Osteoblast (primary cell): Measurements from ENCODE around the gene MYO18B. TPM values are rescaled to one million over a fixed set of nuclear protein-coding genes. Genes with fewer than 3 reads are reported as not detected.

Source experiments
- DNase-seq: peaks from one replicate; pipeline ENCODE4 v3.0.0; 2011; ENCODE audit warnings: low spot score, mixed read lengths; ENCODE audit not compliant: insufficient read length; ENCODE audit errors: missing footprints
- H2AFZ ChIP-seq: 2 replicates; pipeline ENCODE4 v1.6.0; 2011; ENCODE audit warnings: mild to moderate bottlenecking, low read length
- H3K27ac ChIP-seq: 2 replicates; pipeline ENCODE4 v1.5.1; 2011; ENCODE audit warnings: mild to moderate bottlenecking, low read depth, low read length, moderate library complexity
- H3K27me3 ChIP-seq: 2 replicates; pipeline ENCODE4 v1.6.0; 2012; ENCODE audit warnings: mild to moderate bottlenecking, control low read depth, inconsistent platforms, low read length, moderate library complexity; ENCODE audit not compliant: insufficient read depth
- H3K36me3 ChIP-seq: 2 replicates; pipeline ENCODE4 v1.5.1; 2011; ENCODE audit warnings: mild to moderate bottlenecking, low read length, control low read depth, moderate library complexity; ENCODE audit not compliant: insufficient read depth
- H3K4me1 ChIP-seq: 2 replicates; pipeline ENCODE4 v1.5.1; 2011; ENCODE audit warnings: mild to moderate bottlenecking, low read length, control low read depth, moderate library complexity; ENCODE audit not compliant: insufficient read depth
- H3K4me2 ChIP-seq: 2 replicates; pipeline ENCODE4 v1.6.0; 2011; ENCODE audit warnings: mild to moderate bottlenecking, low read length; ENCODE audit not compliant: insufficient read depth
- H3K4me3 ChIP-seq: fragments of 200-600 bp; sonication (generic); 3 replicates; pipeline ENCODE4 v1.5.1; 2012; ENCODE audit warnings: mild to moderate bottlenecking, low read length, inconsistent platforms; ENCODE audit not compliant: insufficient read depth
- H3K79me2 ChIP-seq: 2 replicates; pipeline ENCODE4 v1.6.0; 2012; ENCODE audit warnings: mild to moderate bottlenecking, low read length, control low read depth, inconsistent platforms; ENCODE audit not compliant: insufficient read depth
- H3K9me3 ChIP-seq: 2 replicates; pipeline ENCODE4 v1.5.1; 2011; ENCODE audit warnings: low read depth, low read length, control low read depth
- H4K20me1 ChIP-seq: 2 replicates; pipeline ENCODE4 v1.6.0; 2012; ENCODE audit warnings: mild to moderate bottlenecking, low read length, control low read depth; ENCODE audit not compliant: insufficient read depth
- CTCF ChIP-seq: IDR thresholded peaks from 2 replicates; pipeline ENCODE4 v1.5.1; 2011; ENCODE audit warnings: mild to moderate bottlenecking, low read depth, low read length, moderate library complexity; ENCODE audit errors: extremely low read depth
- total RNA-seq: library from RNA; depleted of rRNA; stranded (reverse); fragments of >200 nt; gene quantifications from 2 replicates; pipeline ENCODE4 v1.2.3, GENCODE V29; 2012

Gene MYO18B
- total RNA-seq, 1 donor: under 0.01 TPM

DNA sequence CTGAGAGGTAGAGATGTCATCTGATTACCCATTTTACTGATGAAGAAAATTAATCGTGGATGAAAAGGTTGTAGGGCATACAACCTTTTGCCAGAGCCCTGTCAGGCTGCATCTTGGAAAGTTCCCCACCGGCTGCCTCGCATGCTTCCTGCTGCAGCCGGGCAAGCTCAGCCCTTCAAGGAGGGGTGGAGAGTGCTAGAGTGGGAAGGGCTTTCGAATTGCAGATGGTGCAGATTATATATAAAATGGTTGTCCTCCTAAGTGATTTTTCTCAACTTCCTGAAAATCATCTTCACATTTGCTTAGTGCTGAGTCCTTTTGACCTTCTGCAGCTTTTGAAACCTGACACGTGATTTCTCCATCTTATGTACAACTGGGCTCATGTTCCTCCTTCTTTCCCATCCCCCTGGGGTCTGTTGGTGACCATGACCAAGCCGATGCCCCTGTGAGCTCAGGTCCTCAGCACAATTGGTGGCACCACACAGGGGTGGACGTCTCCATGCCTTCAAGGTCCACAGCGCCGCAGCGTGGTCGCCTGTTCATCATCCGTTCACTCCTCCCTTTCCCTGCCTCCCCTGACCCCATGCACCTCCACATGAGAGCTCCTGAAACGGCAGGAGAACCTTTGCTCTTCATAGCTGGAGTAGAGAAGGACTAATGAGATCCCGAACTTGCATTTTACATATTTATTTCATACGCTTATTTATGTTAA lies 47.6 kb upstream of the MYO18B start:
- no peak for TF ChIP-seq CTCF
- H3K27me3 ChIP-seq: no peaks in the 10 kb centered on the region
- no peaks in the 10 kb centered on the region for H4K20me1 ChIP-seq
- no peak overlapping the region for H2AFZ ChIP-seq
- H3K9me3 ChIP-seq: no peaks in the 10 kb centered on the region
- no peak overlapping the region for H3K4me3 ChIP-seq
- H3K79me2 ChIP-seq: no peaks in the 10 kb centered on the region
- no peak for DNase-seq
- H3K36me3 ChIP-seq: no peaks in the 10 kb centered on the region
- no peaks in the 10 kb centered on the region for H3K4me1 ChIP-seq
- H3K4me2 ChIP-seq: no peak overlapping the region
- H3K27ac ChIP-seq: no peak overlapping the region

DNA sequence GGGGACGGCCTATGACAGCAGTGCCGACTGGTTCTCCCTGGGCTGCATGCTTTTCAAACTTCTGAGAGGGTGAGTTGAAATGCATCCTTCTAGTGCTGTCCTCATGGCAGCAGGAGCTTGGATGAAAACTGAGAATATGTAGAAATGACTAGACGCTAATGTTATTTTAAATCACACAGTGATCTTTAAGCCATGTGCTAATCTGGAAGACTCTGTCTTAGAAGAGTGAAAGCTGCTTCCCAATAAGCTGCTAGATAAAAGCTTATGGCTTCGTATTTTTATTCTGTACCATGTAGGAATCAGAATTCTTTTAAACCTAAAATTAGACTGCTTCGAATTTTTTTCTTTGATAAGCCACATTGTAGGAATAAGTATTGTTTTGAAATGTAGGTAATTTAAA lies 46.8 kb upstream of the MYO18B start:
- H3K4me2 ChIP-seq: no peak overlapping the region
- no peak for TF ChIP-seq CTCF
- H2AFZ ChIP-seq: no peak overlapping the region
- no peak overlapping the region for H3K4me3 ChIP-seq
- no peaks in the 10 kb centered on the region for H3K4me1 ChIP-seq
- no peaks in the 10 kb centered on the region for H3K36me3 ChIP-seq
- no peaks in the 10 kb centered on the region for H4K20me1 ChIP-seq
- no peaks in the 10 kb centered on the region for H3K9me3 ChIP-seq
- H3K27me3 ChIP-seq: no peaks in the 10 kb centered on the region
- H3K27ac ChIP-seq: no peak overlapping the region
- H3K79me2 ChIP-seq: no peaks in the 10 kb centered on the region
- peak; percentile 15 for DNase-seq

DNA sequence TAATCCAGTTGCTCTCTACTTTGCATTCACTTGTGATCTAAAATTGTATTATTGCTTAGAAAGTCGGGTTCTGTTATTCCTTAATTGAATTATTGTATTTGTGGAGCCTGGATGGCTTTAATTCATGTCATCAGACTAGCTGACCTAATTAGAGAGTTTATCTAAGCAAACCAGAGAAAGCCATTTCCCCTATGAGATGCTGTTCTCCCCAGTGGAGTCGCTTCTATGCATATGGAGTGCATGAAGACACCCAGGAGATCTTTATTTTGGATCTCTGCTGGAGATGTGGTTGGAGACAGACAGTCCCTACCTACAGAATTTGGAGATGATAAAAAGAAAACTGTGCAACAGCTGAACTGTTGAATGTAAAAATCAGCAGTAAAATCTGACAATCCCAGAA lies 45.2 kb upstream of the MYO18B start:
- Histone ChIP-seq H3K4me2 (no peak overlapping the region), H3K27ac (no peak overlapping the region), H3K4me1 (no peaks in the 10 kb centered on the region), H2AFZ (no peak overlapping the region), H3K79me2 (no peaks in the 10 kb centered on the region), H3K36me3 (no peaks in the 10 kb centered on the region), H4K20me1 (no peaks in the 10 kb centered on the region), H3K9me3 (no peaks in the 10 kb centered on the region), H3K4me3 (no peak overlapping the region), H3K27me3 (no peaks in the 10 kb centered on the region)
- TF ChIP-seq CTCF: no peak
- peak; percentile 8 for DNase-seq

DNA sequence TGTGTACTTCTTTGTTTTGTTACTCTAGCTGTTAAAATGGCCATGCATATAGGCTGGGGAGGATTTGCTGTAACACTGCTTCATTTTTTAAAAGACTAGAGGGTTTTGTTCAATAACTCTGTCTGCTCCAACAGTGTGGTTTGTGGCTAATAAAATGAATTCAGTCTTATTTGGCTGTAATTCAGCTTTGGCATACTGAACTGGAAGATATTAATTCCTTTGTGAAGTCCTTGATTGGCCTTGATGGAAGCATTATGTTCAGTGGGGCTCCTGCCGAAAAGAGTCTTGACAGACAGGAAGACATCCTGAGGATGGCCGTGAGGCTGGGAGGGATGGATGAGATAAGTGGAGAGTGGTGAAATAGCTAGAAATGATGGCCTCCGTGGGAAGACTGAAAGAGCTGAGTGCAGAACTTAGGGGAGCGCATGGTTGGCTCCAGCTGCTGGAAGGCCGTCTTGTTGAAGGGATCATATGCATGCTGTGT lies 44.8 kb upstream of the MYO18B start:
- no peak overlapping the region for H3K4me3 ChIP-seq
- H3K9me3 ChIP-seq: no peaks in the 10 kb centered on the region
- H4K20me1 ChIP-seq: no peaks in the 10 kb centered on the region
- no peak overlapping the region for H3K27ac ChIP-seq
- DNase-seq: peak; percentile 17
- no peak overlapping the region for H2AFZ ChIP-seq
- H3K27me3 ChIP-seq: no peaks in the 10 kb centered on the region
- H3K4me2 ChIP-seq: no peak overlapping the region
- no peak for TF ChIP-seq CTCF
- H3K36me3 ChIP-seq: no peaks in the 10 kb centered on the region
- H3K79me2 ChIP-seq: no peaks in the 10 kb centered on the region
- no peaks in the 10 kb centered on the region for H3K4me1 ChIP-seq
